Stimulated activated CD4-positive, alpha-beta T cell treated with anti-CD3 and anti-CD28 coated beads, Interleukin-15, amount 100 ng/mL, for 48 hours (primary cell): ENCODE measurements around the gene TOMM70.

Source experiments
- DNase-seq, 2 donors: peaks; one replicate each; pipeline ENCODE4 v3.0.0-alpha.2; 2020; ENCODE audit warnings: low read depth in 2 of 2

Gene TOMM70

GRCh38 chr3:100325827-100326226 lies 75.1 kb downstream of the TOMM70 start:
- DNase-seq = no peak

- no peak for DNase-seq
These were observed 76.8 kb downstream of the TOMM70 start for GRCh38 chr3:100324044-100324443.

- DNase-seq = no peak
These were observed 80.9 kb downstream of the TOMM70 start for GRCh38 chr3:100319951-100320350.

- DNase-seq = no peak
These were observed 83.0 kb downstream of the TOMM70 start for GRCh38 chr3:100317912-100318311.

- no peak for DNase-seq
These were observed 84.2 kb downstream of the TOMM70 start for GRCh38 chr3:100316641-100317069.
